Loucy (cell line): ENCODE measurements around the gene SYP.

Source experiments
- CTCF ChIP-seq: fragments of 200-600 bp; sonication (generic); conservative IDR thresholded peaks from 2 replicates; pipeline ENCODE4 v1.5.1; 2014; ENCODE audit warnings: mild to moderate bottlenecking, antibody characterized with exemption, low read length
- EZH2phosphoT487 ChIP-seq: fragments of 200-600 bp; IDR thresholded peaks from 2 replicates; pipeline ENCODE4 v1.6.1; 2018; ENCODE audit warnings: antibody characterized with exemption, mild to moderate bottlenecking, moderate library complexity, borderline replicate concordance

DNA sequence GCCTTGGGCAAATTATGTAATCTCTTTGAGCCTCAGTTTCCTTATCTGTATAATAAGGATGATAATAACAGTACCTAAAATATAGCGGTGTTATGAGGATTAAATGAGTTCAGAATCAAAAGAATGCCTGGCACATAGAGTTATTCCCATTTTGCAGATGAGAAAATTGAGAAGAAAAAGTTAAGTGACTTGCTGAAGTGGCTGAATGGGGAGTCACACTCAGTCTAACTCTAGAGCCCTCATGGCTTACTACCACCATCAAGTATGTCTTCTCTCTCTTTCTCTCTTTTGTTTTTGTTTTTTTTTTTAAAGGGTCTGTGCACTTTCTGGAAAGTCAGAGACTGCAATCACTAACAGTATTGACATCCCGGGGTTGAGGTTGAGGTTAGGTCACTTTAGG, 32.5 kb upstream of the SYP start:
- TF ChIP-seq CTCF (no peak), EZH2phosphoT487 (no peak)
